Omental fat pad (tissue), 4 donors: ENCODE measurements around the gene ZNF200. TPM values are rescaled to one million over a fixed set of nuclear protein-coding genes. Genes with fewer than 3 reads are reported as not detected.

Experiments
- ATAC-seq: fragments of 150-250 bp; one replicate; pipeline ENCODE4 v1.9.1; 2016; ENCODE audit warnings: mild to moderate bottlenecking, moderate library complexity; ENCODE audit not compliant: low FRiP score
- DNase-seq: peaks from one replicate; pipeline ENCODE4 v3.0.0-alpha.2; 2019; ENCODE audit warnings: low spot score
- CTCF ChIP-seq, 3 donors: fragments of 450-650 bp; IDR thresholded peaks; one replicate each; pipeline ENCODE4 v1.5.1; 2016 to 2017; ENCODE audit warnings: antibody characterized with exemption in 3 of 3, mild to moderate bottlenecking in 3 of 3, moderate library complexity in 2 of 3
- total RNA-seq, 4 donors: library from RNA; depleted of rRNA; stranded (reverse); fragments of >200 nt; gene quantifications; one replicate each; pipeline ENCODE4 v1.1.0, GENCODE V29; 2016

The ZNF200 gene
- total RNA-seq, 4 donors from 2014 or later = 4.3 to 12.6 (median 8.7) TPM

- ATAC-seq = no peak
- DNase-seq = no peak
- no peak for TF ChIP-seq CTCF (IDR thresholded peaks at IDR 0.05)
These were observed 458 bp downstream of the ZNF200 start for GRCh38 chr16:3234543-3234856.

GRCh38 chr16:3223913-3224515 lies 10.9 kb downstream of the ZNF200 start:
- no peak for TF ChIP-seq CTCF (IDR thresholded peaks at IDR 0.05)
- ATAC-seq = no peak
- no peak for DNase-seq

- ATAC-seq (no peak), DNase-seq (no peak)
- TF ChIP-seq CTCF (IDR thresholded peaks at IDR 0.05) = no peak
These were observed 14.1 kb downstream of the ZNF200 start for GRCh38 chr16:3220839-3221238.

GRCh38 chr16:3216263-3216640 lies 18.7 kb downstream of the ZNF200 start:
- no peak for DNase-seq
- TF ChIP-seq CTCF (IDR thresholded peaks at IDR 0.05) = no peak
- no peak for ATAC-seq

GRCh38 chr16:3215601-3216262 lies 19.2 kb downstream of the ZNF200 start:
- ATAC-seq (no peak), DNase-seq (no peak)
- TF ChIP-seq CTCF (IDR thresholded peaks at IDR 0.05) = no peak

GRCh38 chr16:3214904-3215600 lies 19.9 kb downstream of the ZNF200 start:
- no peak for TF ChIP-seq CTCF (IDR thresholded peaks at IDR 0.05)
- no peak for DNase-seq
- ATAC-seq = no peak

GRCh38 chr16:3212567-3212966 lies 22.4 kb downstream of the ZNF200 start:
- DNase-seq = no peak
- no peak for TF ChIP-seq CTCF (IDR thresholded peaks at IDR 0.05)
- no peak for ATAC-seq
